GM23338 (cell line): Measurements from ENCODE around the gene MLLT10. TPM values are rescaled to one million over a fixed set of nuclear protein-coding genes. Genes with fewer than 3 reads are reported as not detected.
A peak's percentile ranks its signal among the peaks of the same experiment; 100 is the strongest.

Experiments used
- ATAC-seq: fragments of 200-7000 bp; cut with Tn5 transposase; 3 replicates; pipeline ENCODE4 v1.9.1; 2020
- DNase-seq: peaks from one replicate; pipeline ENCODE4 v3.0.0-alpha.2; 2015; ENCODE audit warnings: low spot score
- H2AFZ ChIP-seq: fragments of 200-600 bp; sonication (generic); 2 replicates; pipeline ENCODE4 v1.8.0; 2016; ENCODE audit warnings: antibody characterized with exemption, mild to moderate bottlenecking, moderate library complexity
- H3F3A ChIP-seq: fragments of 200-600 bp; sonication (generic); replicated peaks from 2 replicates; pipeline ENCODE4 v1.8.0; 2017; ENCODE audit warnings: antibody characterized with exemption, mixed run types, low read depth
- H3K27ac ChIP-seq: fragments of 200-600 bp; sonication (generic); 2 replicates; pipeline ENCODE4 v1.6.1; 2016; ENCODE audit warnings: low read depth
- H3K27me3 ChIP-seq: fragments of 200-600 bp; sonication (generic); 2 replicates; pipeline ENCODE4 v1.8.0; 2016; ENCODE audit warnings: mild to moderate bottlenecking, mixed run types, moderate library complexity; ENCODE audit not compliant: insufficient read depth
- H3K36me3 ChIP-seq: fragments of 200-600 bp; sonication (generic); 2 replicates; pipeline ENCODE4 v1.8.0; 2016; ENCODE audit warnings: mild to moderate bottlenecking; ENCODE audit not compliant: insufficient read depth
- H3K4me1 ChIP-seq: fragments of 200-600 bp; sonication (generic); 2 replicates; pipeline ENCODE4 v1.8.0; 2016; ENCODE audit warnings: mild to moderate bottlenecking, moderate library complexity; ENCODE audit not compliant: insufficient read depth
- H3K4me2 ChIP-seq: fragments of 200-600 bp; sonication (generic); 2 replicates; pipeline ENCODE4 v1.7.1; 2017; ENCODE audit warnings: mixed run types
- H3K4me3 ChIP-seq: fragments of 200-600 bp; sonication (generic); 2 replicates; pipeline ENCODE4 v1.6.1; 2016; ENCODE audit warnings: mixed run types
- H3K79me2 ChIP-seq: fragments of 200-600 bp; sonication (generic); replicated peaks from 2 replicates; pipeline ENCODE4 v1.8.0; 2017; ENCODE audit warnings: mild to moderate bottlenecking; ENCODE audit not compliant: insufficient read depth
- H3K9me2 ChIP-seq: fragments of 200-600 bp; sonication (generic); 2 replicates; pipeline ENCODE4 v1.8.0; 2017; ENCODE audit not compliant: insufficient read depth
- H4K20me1 ChIP-seq: fragments of 200-600 bp; sonication (generic); replicated peaks from 2 replicates; pipeline ENCODE4 v1.8.0; 2017; ENCODE audit warnings: mild to moderate bottlenecking; ENCODE audit not compliant: insufficient read depth
- H3K27ac Mint-ChIP-seq: 2 replicates; pipeline ENCODE4 v1.8.0; 2020; ENCODE audit warnings: inconsistent platforms, mild to moderate bottlenecking, moderate library complexity, mixed read lengths
- H3K27me3 Mint-ChIP-seq: 3 replicates; pipeline ENCODE4 v1.8.0; 2022; ENCODE audit warnings: low read depth, mild to moderate bottlenecking, moderate library complexity, mixed read lengths, inconsistent platforms; ENCODE audit not compliant: insufficient read depth, poor library complexity
- H3K36me3 Mint-ChIP-seq: 3 replicates; pipeline ENCODE4 v1.8.0; 2021; ENCODE audit warnings: low read depth, mild to moderate bottlenecking, inconsistent platforms, moderate library complexity, mixed read lengths
- H3K4me1 Mint-ChIP-seq: 3 replicates; pipeline ENCODE4 v1.8.0; 2020; ENCODE audit warnings: mild to moderate bottlenecking, inconsistent platforms, mixed read lengths
- H3K4me3 Mint-ChIP-seq: 3 replicates; pipeline ENCODE4 v1.8.0; 2021; ENCODE audit warnings: moderate library complexity, mild to moderate bottlenecking, inconsistent platforms, mixed read lengths
- H3K9me3 Mint-ChIP-seq: 3 replicates; pipeline ENCODE4 v1.8.0; 2020; ENCODE audit warnings: moderate library complexity, mild to moderate bottlenecking, inconsistent platforms, mixed read lengths
- CTCF ChIP-seq, 2 experiments: fragments of 200-600 bp in 1 of 2; sonication (generic) in 1 of 2; conservative IDR thresholded peaks; 2 replicates each; pipeline versions ENCODE4 v1.5.1 to v1.6.1; 2016 to 2017; ENCODE audit warnings: antibody characterized with exemption in 2 of 2, low read depth in 2 of 2, mild to moderate bottlenecking in 2 of 2, moderate library complexity in 1 of 2
- EZH2 ChIP-seq: fragments of 200-600 bp; sonication (generic); IDR thresholded peaks from one replicate; pipeline ENCODE4 v1.8.0; 2017; ENCODE audit warnings: antibody characterized with exemption, mild to moderate bottlenecking, low read depth; ENCODE audit not compliant: unreplicated experiment
- NANOG ChIP-seq: IDR thresholded peaks from 2 replicates; pipeline ENCODE4 v1.6.1; 2016; ENCODE audit warnings: antibody characterized with exemption, borderline replicate concordance
- STAT1 ChIP-seq: IDR thresholded peaks from one replicate; pipeline ENCODE4 v1.6.1; 2016; ENCODE audit warnings: antibody characterized with exemption; ENCODE audit not compliant: unreplicated experiment
- polyA plus RNA-seq: library from polyadenylated mRNA; unstranded; fragments of >200 nt; fragmentation: Nextera tagmentation; extraction: Ambion mirVana; gene quantifications from 2 replicates; pipeline ENCODE4 v1.2.1, GENCODE V29; 2016
- total RNA-seq: library from RNA; depleted of rRNA; stranded (reverse); fragments of >200 nt; shearing (Covaris generic); gene quantifications from 2 replicates; pipeline ENCODE4 v1.2.3, GENCODE V29; 2014

MLLT10 gene
- total and polyA plus RNA-seq, 2 experiments from 2014 or later = 28.8 to 55.4 TPM

- Mint-ChIP-seq H3K27ac (no peak overlapping the region), H3K36me3 (peaks cover 2% of the 10 kb centered on the region), H3K4me3 (peak overlapping the region; percentile 78), H3K4me1 (peaks cover 44% of the 10 kb centered on the region), H3K27me3 (peaks cover 42% of the 10 kb centered on the region), H3K9me3 (no peaks in the 10 kb centered on the region)
- Histone ChIP-seq H3K79me2 (peaks cover 4% of the 10 kb centered on the region; the same call in 1 of the 2 replicates), H2AFZ (peak overlapping the region; percentile 56), H3K4me2 (peak overlapping the region; percentile 78), H3K4me3 (peak overlapping the region; percentile 76), H3K36me3 (no peaks in the 10 kb centered on the region), H3K27ac (no peak overlapping the region), H3K4me1 (peaks cover 33% of the 10 kb centered on the region), H3F3A (peaks cover 5% of the 10 kb centered on the region; the same call in 1 of the 2 replicates), H3K9me2 (no peaks in the 10 kb centered on the region), H4K20me1 (no peaks in the 10 kb centered on the region), H3K27me3 (peaks cover 42% of the 10 kb centered on the region)
- no peak for TF ChIP-seq STAT1
- peak in 1 of 2 experiments; percentile 53; a peak in 2 of 4 replicates for TF ChIP-seq CTCF (conservative IDR thresholded peaks at IDR 0.05; ENCODE audit: low read depth in 2 of 2)
- TF ChIP-seq NANOG = no peak
- peak; percentile 64 for DNase-seq
- ATAC-seq = peak; percentile 17
Measured at GRCh38 chr10:21494191-21495001, 39.6 kb upstream of the MLLT10 start.

- Histone ChIP-seq H3K4me3 (peak overlapping the region; percentile 76), H4K20me1 (no peaks in the 10 kb centered on the region), H3K27ac (no peak overlapping the region), H3K27me3 (peaks cover 49% of the 10 kb centered on the region), H3F3A (peaks cover 8% of the 10 kb centered on the region; the same call in 1 of the 2 replicates), H3K9me2 (no peaks in the 10 kb centered on the region), H3K36me3 (no peaks in the 10 kb centered on the region), H3K4me2 (peak overlapping the region; percentile 78), H3K79me2 (peaks cover 4% of the 10 kb centered on the region; the same call in 1 of the 2 replicates), H3K4me1 (peaks cover 35% of the 10 kb centered on the region), H2AFZ (peak overlapping the region; percentile 56; the same call in 1 of the 2 replicates)
- H3K27ac Mint-ChIP-seq = peak overlapping the region; percentile 73; the same call in 1 of the 2 replicates
- no peaks in the 10 kb centered on the region for H3K9me3 Mint-ChIP-seq
- peaks cover 49% of the 10 kb centered on the region for H3K27me3 Mint-ChIP-seq
- peak overlapping the region; percentile 78 for H3K4me3 Mint-ChIP-seq
- TF ChIP-seq EZH2 (peak; percentile 35), CTCF (conservative IDR thresholded peaks at IDR 0.05; ENCODE audit: low read depth in 2 of 2) (no peak)
- ATAC-seq = peak; percentile 0; the same call in 1 of the 3 replicates
- H3K4me1 Mint-ChIP-seq = peaks cover 45% of the 10 kb centered on the region
- no peak for DNase-seq
- H3K36me3 Mint-ChIP-seq = peaks cover 2% of the 10 kb centered on the region
Measured at GRCh38 chr10:21495002-21495751, 38.9 kb upstream of the MLLT10 start.
